Stomach (tissue), 9 donors: ENCODE results near the gene SNX21. TPM values are rescaled to one million over a fixed set of nuclear protein-coding genes. Genes with fewer than 3 reads are reported as not detected.
A peak's percentile ranks its signal among the peaks of the same experiment; 100 is the strongest.

Experiments used
- DNase-seq, 2 donors: peaks; one replicate each; pipeline versions ENCODE4 v3.0.0 to v3.0.0-alpha.2; 2013 to 2019
- H3K27ac ChIP-seq, 5 donors: fragments of 200-600 bp in 4 of 5; sonication (generic) in 4 of 5; one replicate each; pipeline ENCODE4 v1.5.1; 2013 to 2019; ENCODE audit warnings: mild to moderate bottlenecking in 1 of 5, moderate library complexity in 1 of 5
- H3K27me3 ChIP-seq, 3 donors: fragments of 200-600 bp; sonication (generic); one replicate each; pipeline ENCODE4 v1.5.1; 2017 to 2019; ENCODE audit warnings: mixed run types in 1 of 3
- H3K36me3 ChIP-seq, 4 donors: fragments of 200-600 bp; sonication (generic); 1 replicate in 3 of 4; 2 replicates in 1 of 4; pipeline ENCODE4 v1.5.1; 2016 to 2019
- H3K4me1 ChIP-seq, 4 donors: fragments of 200-600 bp; sonication (generic); one replicate each; pipeline ENCODE4 v1.5.1; 2016 to 2019
- H3K4me3 ChIP-seq, 4 donors: fragments of 200-600 bp; sonication (generic) in 3 of 4; one replicate each; pipeline ENCODE4 v1.5.1; 2016 to 2019; ENCODE audit warnings: mild to moderate bottlenecking in 1 of 4
- H3K9me3 ChIP-seq, 4 donors: fragments of 200-600 bp; sonication (generic); one replicate each; pipeline ENCODE4 v1.5.1; 2016 to 2019
- CTCF ChIP-seq, 7 experiments: fragments of 450-650 bp in 4 of 7; fragments of 200-600 bp in 3 of 7; sonication (generic) in 3 of 7; IDR thresholded peaks; one replicate each; pipeline ENCODE4 v1.5.1; 2016 to 2019; ENCODE audit warnings: antibody characterized with exemption in 7 of 7, control low read depth in 2 of 7, mild to moderate bottlenecking in 1 of 7
- EP300 ChIP-seq: sonication (generic); formaldehyde crosslinking; IDR thresholded peaks from one replicate; pipeline ENCODE4 v1.6.1; 2017; ENCODE audit warnings: antibody characterized with exemption
- POLR2A ChIP-seq, 4 donors: fragments of 450-650 bp; IDR thresholded peaks; one replicate each; pipeline ENCODE4 v1.6.1; 2016; ENCODE audit warnings: antibody characterized with exemption in 4 of 4, control low read depth in 2 of 4, mild to moderate bottlenecking in 1 of 4, moderate library complexity in 1 of 4
- POLR2AphosphoS5 ChIP-seq, 3 donors: sonication (generic); formaldehyde crosslinking; IDR thresholded peaks; one replicate each; pipeline ENCODE4 v1.6.1; 2016; ENCODE audit warnings: antibody characterized with exemption in 3 of 3
- WGBS, 5 donors: extraction: QIAGEN DNeasy Blood & Tissue Kit in 3 of 5; methylation state at CpG; one replicate each; pipeline versions ENCODE4 v1.1.5 to v1.1.7; 2013 to 2018; 5-methylcytosine and 5-hydroxymethylcytosine counted together
- intact Hi-C: fragments of 100-400 bp; cut with DNase I; formaldehyde crosslinking; loops from one replicate; pipeline ENCODE4 v1.15.1; 2023; ENCODE audit warnings: low total_unique reads
- polyA plus RNA-seq, 3 donors: library from polyadenylated mRNA; stranded (reverse); fragments of 200-250 nt; gene quantifications; one replicate each; pipeline ENCODE4 v1.2.3, GENCODE V29; 2013
- total RNA-seq, 5 donors: library from RNA; depleted of rRNA; stranded (reverse); fragments of >200 nt; gene quantifications; one replicate each; pipeline versions ENCODE4 v1.1.0 to v1.2.3, GENCODE V29; 2014 to 2016
- donor health status: healthy with polysubstance abuse.
- donor health status: Bipolar disorder and iron deficiency.
- donor health status: healthy.

Gene SNX21
- total and polyA plus RNA-seq, 8 donors = 15.2 to 120 (median 24.4) TPM

GRCh38 chr20:45812157-45813005 lies 21.2 kb upstream of the SNX21 start, which contains the start of gene UBE2C:
TSS of gene UBE2C (plus strand) at chr20:45812644. CDS start at chr20:45812696, 52 bp downstream.
- 1% methylated on average over 38 to 65 of the region's 65 CpGs for whole genome bisulfite sequencing, 5 donors
- peaks cover 6 to 30% (median 15%) of the 10 kb centered on the region in 4 donors for H3K4me1 ChIP-seq
- no peaks in the 10 kb centered on the region for H3K9me3 ChIP-seq
- peak; percentile 98 to 100 for DNase-seq
- H3K27me3 ChIP-seq = no peaks in the 10 kb centered on the region
- TF ChIP-seq POLR2AphosphoS5 (IDR thresholded peaks at IDR 0.05) (peak; percentile 6 to 84 (median 31)), EP300 (no peak)
- H3K4me3 ChIP-seq = peak within 1 kb of the TSS; percentile 53 to 82 (median 66)
- peak within 1 kb of the TSS; percentile 39 to 73 (median 56) for H3K27ac ChIP-seq
- H3K36me3 ChIP-seq = peaks cover 37 to 43% (median 42%) of the 10 kb centered on the region in 4 donors
- intact Hi-C loops = loop anchor here (10.0 kb wide), 1 partner anchor 152 kb away; no protein-coding TSS in a partner anchor

GRCh38 chr20:45813006-45813340 lies 20.6 kb upstream of the SNX21 start:
- Histone ChIP-seq H3K27me3 (no peaks in the 10 kb centered on the region), H3K4me1 (peaks cover 6 to 36% (median 15%) of the 10 kb centered on the region in 4 donors), H3K9me3 (no peaks in the 10 kb centered on the region), H3K36me3 (peaks cover 32 to 37% (median 36%) of the 10 kb centered on the region in 4 donors), H3K27ac (peak overlapping the region in 3 of 5 donors; percentile 6 to 56 (median 47)), H3K4me3 (peak overlapping the region; percentile 53 to 82 (median 66))
- DNase-seq = no peak
- WGBS, 5 donors = 1 to 9% (median 5%) methylated on average over 7 to 11 of the region's 11 CpGs
- intact Hi-C loops = loop anchor here (10.0 kb wide), 1 partner anchor 152 kb away; no protein-coding TSS in a partner anchor
- TF ChIP-seq POLR2A (IDR thresholded peaks at IDR 0.05) (no peak), POLR2AphosphoS5 (IDR thresholded peaks at IDR 0.05) (no peak), CTCF (IDR thresholded peaks at IDR 0.05) (no peak), EP300 (no peak)

- peaks cover 27 to 32% (median 31%) of the 10 kb centered on the region in 4 donors for H3K36me3 ChIP-seq
- peaks cover 6 to 38% (median 15%) of the 10 kb centered on the region in 4 donors for H3K4me1 ChIP-seq
- no peaks in the 10 kb centered on the region for H3K9me3 ChIP-seq
- TF ChIP-seq CTCF (IDR thresholded peaks at IDR 0.05) (no peak), POLR2A (IDR thresholded peaks at IDR 0.05) (no peak), POLR2AphosphoS5 (IDR thresholded peaks at IDR 0.05) (no peak), EP300 (no peak)
- no peaks in the 10 kb centered on the region for H3K27me3 ChIP-seq
- DNase-seq = no peak
- peak overlapping the region in 1 of 5 donors; percentile 6 for H3K27ac ChIP-seq
- H3K4me3 ChIP-seq = peak overlapping the region in 3 of 4 donors; percentile 53 to 82 (median 71)
- intact Hi-C loops = loop anchor here (10.0 kb wide), 1 partner anchor 151 kb away; no protein-coding TSS in a partner anchor
- 49 to 62% (median 56%) methylated on average over 7 of the region's 7 CpGs for WGBS, 5 donors
These were observed 20.1 kb upstream of the SNX21 start for GRCh38 chr20:45813489-45813888.

- TF ChIP-seq POLR2A (IDR thresholded peaks at IDR 0.05) = no peak
- no peak for TF ChIP-seq POLR2AphosphoS5 (IDR thresholded peaks at IDR 0.05)
- no peak for TF ChIP-seq EP300
- TF ChIP-seq CTCF (IDR thresholded peaks at IDR 0.05) = no peak
- Histone ChIP-seq H3K27ac (no peak overlapping the region), H3K27me3 (no peaks in the 10 kb centered on the region), H3K4me1 (peaks cover 6 to 38% (median 15%) of the 10 kb centered on the region in 4 donors), H3K36me3 (peaks cover 19 to 24% (median 23%) of the 10 kb centered on the region in 4 donors), H3K9me3 (no peaks in the 10 kb centered on the region), H3K4me3 (no peak overlapping the region)
- DNase-seq = no peak
- intact Hi-C loops = loop anchor here (10.0 kb wide), 1 partner anchor 150 kb away; no protein-coding TSS in a partner anchor
- WGBS, 5 donors = 77 to 82% (median 78%) methylated on average over 3 of the region's 3 CpGs
These were observed 19.3 kb upstream of the SNX21 start for GRCh38 chr20:45814314-45814713.
